HepG2 (cell line): ENCODE measurements around the gene GPR31. TPM values are rescaled to one million over a fixed set of nuclear protein-coding genes. Genes with fewer than 3 reads are reported as not detected.

Source experiments
- GATAD1 ChIP-seq: IDR thresholded peaks from 2 replicates; pipeline ENCODE4 v1.6.1; 2016; ENCODE audit warnings: missing genetic modification reagents, missing compliant biosample characterization
- GATAD2A ChIP-seq: IDR thresholded peaks from 2 replicates; pipeline ENCODE4 v1.6.1; 2016
- NFKB2 ChIP-seq: sonication (generic); formaldehyde crosslinking; IDR thresholded peaks from 2 replicates; pipeline ENCODE4 v1.4.0; 2020; ENCODE audit warnings: missing genetic modification reagents, borderline replicate concordance
- PHF21A ChIP-seq: sonication (generic); formaldehyde crosslinking; IDR thresholded peaks from 2 replicates; pipeline ENCODE4 v1.5.0; 2020; ENCODE audit warnings: mild to moderate bottlenecking, missing genetic modification reagents
- SATB2 ChIP-seq: sonication (generic); formaldehyde crosslinking; IDR thresholded peaks from 2 replicates; pipeline ENCODE4 v1.5.0; 2020; ENCODE audit warnings: missing genetic modification reagents
- ZNF451 ChIP-seq: sonication (generic); formaldehyde crosslinking; IDR thresholded peaks from 2 replicates; pipeline ENCODE4 v1.5.0; 2020; ENCODE audit warnings: mild to moderate bottlenecking, missing genetic modification reagents
- ZNF570 ChIP-seq: sonication (generic); formaldehyde crosslinking; IDR thresholded peaks from 2 replicates; pipeline ENCODE4 v1.4.0; 2020; ENCODE audit warnings: mild to moderate bottlenecking, missing genetic modification reagents, borderline replicate concordance
- ZNF788 ChIP-seq: sonication (generic); formaldehyde crosslinking; IDR thresholded peaks from 2 replicates; pipeline ENCODE4 v1.5.0; 2020; ENCODE audit warnings: mild to moderate bottlenecking, missing genetic modification reagents, borderline replicate concordance
- polyA plus RNA-seq, 8 experiments: library from polyadenylated mRNA; depleted of rRNA in 3 of 8; stranded (reverse) in 7 of 8; unstranded in 1 of 8; fragments of >200 nt; fragmentation: Illumina TruSeq in 4 of 8; extraction: Trizol in 4 of 8; gene quantifications; 2 replicates each; pipeline versions ENCODE4 v1.2.1 to v1.2.3, GENCODE V29; 2011 to 2016; ENCODE audit warnings: low read depth in 4 of 8, missing spikeins in 1 of 8, mixed read lengths in 1 of 8; ENCODE audit not compliant: insufficient read depth in 1 of 8
- total RNA-seq, 5 experiments: library from RNA; depleted of rRNA; stranded (reverse); fragments of >200 nt; fragmentation: Illumina TruSeq; extraction: Trizol; gene quantifications; 2 replicates each; pipeline ENCODE4 v1.2.3, GENCODE V29; 2016; ENCODE audit warnings: low read depth in 1 of 5
- TF ChIP-seq, protein P1 (sequence below): fragments of 450-650 bp; IDR thresholded peaks from 2 replicates; pipeline ENCODE4 v1.6.1; 2016
- TF ChIP-seq, protein P2 (sequence below): sonication (generic); formaldehyde crosslinking; conservative IDR thresholded peaks from 2 replicates; pipeline ENCODE4 v1.4.0; 2020; ENCODE audit warnings: missing genetic modification reagents
- TF ChIP-seq, protein P3 (sequence below): sonication (generic); formaldehyde crosslinking; IDR thresholded peaks from 2 replicates; pipeline ENCODE4 v1.8.1; 2022; ENCODE audit warnings: mild to moderate bottlenecking, missing genetic modification reagents
- TF ChIP-seq, protein P4 (sequence below): sonication (generic); formaldehyde crosslinking; IDR thresholded peaks from 2 replicates; pipeline ENCODE4 v1.4.0; 2020; ENCODE audit warnings: missing genetic modification reagents, mild to moderate bottlenecking, borderline replicate concordance
- TF ChIP-seq, protein P5 (sequence below), 2 experiments: fragments of 450-650 bp in 1 of 2; sonication (generic) in 1 of 2; formaldehyde crosslinking; IDR thresholded peaks; 2 replicates each; pipeline versions ENCODE4 v1.5.0 to v1.8.0; 2020 to 2022; ENCODE audit warnings: mild to moderate bottlenecking in 1 of 2, missing genetic modification reagents in 1 of 2
- TF ChIP-seq, protein P6 (sequence below): sonication (generic); formaldehyde crosslinking; IDR thresholded peaks from 2 replicates; pipeline ENCODE4 v1.5.1; 2020; ENCODE audit warnings: mild to moderate bottlenecking, missing genetic modification reagents
- TF ChIP-seq, protein P7 (sequence below): sonication (generic); formaldehyde crosslinking; IDR thresholded peaks from 2 replicates; pipeline ENCODE4 v1.5.1; 2020; ENCODE audit warnings: mild to moderate bottlenecking, missing genetic modification reagents, moderate library complexity

The GPR31 gene
- total and polyA plus RNA-seq, 2 of the 13 experiments (the other 11 are each of a cell fraction or from before 2014, with no cell fraction given) = not detected

DNA sequence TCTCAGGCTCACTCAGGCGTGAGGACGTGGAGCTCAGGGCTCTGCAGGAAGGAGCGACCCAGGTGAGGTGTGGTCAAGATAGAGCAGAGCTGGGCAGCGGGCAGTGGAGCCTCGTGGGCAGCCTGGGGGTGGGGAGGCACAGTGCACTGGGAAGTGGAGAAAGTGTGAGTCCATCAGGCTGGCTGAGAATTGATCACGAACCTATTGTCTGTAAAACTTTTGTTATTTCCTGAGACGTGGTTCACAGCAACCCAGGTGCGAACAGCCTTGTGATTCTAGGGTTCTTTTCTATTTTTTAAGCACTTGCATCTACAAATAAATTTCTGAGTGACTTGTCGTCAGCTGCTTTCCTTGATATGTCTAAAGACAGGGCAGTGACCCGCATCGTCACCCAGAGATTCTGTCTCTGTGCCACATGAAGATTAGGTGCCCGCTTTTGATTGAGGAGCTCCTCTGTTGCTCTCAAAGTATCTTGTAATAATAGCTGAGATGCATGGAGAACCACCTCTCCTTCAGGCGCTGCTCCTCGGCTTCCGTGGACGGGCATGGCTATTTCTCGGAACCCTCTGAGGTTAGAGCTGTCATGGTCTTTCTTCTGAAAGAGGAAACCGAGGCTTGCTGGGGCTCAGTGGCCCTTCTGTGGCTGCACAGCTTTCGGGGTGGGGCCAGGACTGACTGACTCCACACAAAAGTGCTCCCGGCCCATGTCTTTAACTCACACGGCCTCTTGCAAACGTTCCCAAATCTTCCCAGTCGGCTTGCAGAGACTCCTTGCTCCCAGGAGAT, 35.5 kb downstream of the GPR31 start (continued):
- TF ChIP-seq, protein P1, sequence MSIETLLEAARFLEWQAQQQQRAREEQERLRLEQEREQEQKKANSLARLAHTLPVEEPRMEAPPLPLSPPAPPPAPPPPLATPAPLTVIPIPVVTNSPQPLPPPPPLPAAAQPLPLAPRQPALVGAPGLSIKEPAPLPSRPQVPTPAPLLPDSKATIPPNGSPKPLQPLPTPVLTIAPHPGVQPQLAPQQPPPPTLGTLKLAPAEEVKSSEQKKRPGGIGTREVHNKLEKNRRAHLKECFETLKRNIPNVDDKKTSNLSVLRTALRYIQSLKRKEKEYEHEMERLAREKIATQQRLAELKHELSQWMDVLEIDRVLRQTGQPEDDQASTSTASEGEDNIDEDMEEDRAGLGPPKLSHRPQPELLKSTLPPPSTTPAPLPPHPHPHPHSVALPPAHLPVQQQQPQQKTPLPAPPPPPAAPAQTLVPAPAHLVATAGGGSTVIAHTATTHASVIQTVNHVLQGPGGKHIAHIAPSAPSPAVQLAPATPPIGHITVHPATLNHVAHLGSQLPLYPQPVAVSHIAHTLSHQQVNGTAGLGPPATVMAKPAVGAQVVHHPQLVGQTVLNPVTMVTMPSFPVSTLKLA = no peak
- no peak for TF ChIP-seq ZNF451
- TF ChIP-seq, protein P2, sequence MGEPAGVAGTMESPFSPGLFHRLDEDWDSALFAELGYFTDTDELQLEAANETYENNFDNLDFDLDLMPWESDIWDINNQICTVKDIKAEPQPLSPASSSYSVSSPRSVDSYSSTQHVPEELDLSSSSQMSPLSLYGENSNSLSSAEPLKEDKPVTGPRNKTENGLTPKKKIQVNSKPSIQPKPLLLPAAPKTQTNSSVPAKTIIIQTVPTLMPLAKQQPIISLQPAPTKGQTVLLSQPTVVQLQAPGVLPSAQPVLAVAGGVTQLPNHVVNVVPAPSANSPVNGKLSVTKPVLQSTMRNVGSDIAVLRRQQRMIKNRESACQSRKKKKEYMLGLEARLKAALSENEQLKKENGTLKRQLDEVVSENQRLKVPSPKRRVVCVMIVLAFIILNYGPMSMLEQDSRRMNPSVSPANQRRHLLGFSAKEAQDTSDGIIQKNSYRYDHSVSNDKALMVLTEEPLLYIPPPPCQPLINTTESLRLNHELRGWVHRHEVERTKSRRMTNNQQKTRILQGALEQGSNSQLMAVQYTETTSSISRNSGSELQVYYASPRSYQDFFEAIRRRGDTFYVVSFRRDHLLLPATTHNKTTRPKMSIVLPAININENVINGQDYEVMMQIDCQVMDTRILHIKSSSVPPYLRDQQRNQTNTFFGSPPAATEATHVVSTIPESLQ (CRISPR knock-in tag) = no peak
- TF ChIP-seq, protein P3, sequence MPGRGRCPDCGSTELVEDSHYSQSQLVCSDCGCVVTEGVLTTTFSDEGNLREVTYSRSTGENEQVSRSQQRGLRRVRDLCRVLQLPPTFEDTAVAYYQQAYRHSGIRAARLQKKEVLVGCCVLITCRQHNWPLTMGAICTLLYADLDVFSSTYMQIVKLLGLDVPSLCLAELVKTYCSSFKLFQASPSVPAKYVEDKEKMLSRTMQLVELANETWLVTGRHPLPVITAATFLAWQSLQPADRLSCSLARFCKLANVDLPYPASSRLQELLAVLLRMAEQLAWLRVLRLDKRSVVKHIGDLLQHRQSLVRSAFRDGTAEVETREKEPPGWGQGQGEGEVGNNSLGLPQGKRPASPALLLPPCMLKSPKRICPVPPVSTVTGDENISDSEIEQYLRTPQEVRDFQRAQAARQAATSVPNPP = no peak
- TF ChIP-seq, protein P4, sequence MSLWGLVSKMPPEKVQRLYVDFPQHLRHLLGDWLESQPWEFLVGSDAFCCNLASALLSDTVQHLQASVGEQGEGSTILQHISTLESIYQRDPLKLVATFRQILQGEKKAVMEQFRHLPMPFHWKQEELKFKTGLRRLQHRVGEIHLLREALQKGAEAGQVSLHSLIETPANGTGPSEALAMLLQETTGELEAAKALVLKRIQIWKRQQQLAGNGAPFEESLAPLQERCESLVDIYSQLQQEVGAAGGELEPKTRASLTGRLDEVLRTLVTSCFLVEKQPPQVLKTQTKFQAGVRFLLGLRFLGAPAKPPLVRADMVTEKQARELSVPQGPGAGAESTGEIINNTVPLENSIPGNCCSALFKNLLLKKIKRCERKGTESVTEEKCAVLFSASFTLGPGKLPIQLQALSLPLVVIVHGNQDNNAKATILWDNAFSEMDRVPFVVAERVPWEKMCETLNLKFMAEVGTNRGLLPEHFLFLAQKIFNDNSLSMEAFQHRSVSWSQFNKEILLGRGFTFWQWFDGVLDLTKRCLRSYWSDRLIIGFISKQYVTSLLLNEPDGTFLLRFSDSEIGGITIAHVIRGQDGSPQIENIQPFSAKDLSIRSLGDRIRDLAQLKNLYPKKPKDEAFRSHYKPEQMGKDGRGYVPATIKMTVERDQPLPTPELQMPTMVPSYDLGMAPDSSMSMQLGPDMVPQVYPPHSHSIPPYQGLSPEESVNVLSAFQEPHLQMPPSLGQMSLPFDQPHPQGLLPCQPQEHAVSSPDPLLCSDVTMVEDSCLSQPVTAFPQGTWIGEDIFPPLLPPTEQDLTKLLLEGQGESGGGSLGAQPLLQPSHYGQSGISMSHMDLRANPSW (CRISPR knock-in tag) = no peak
- no peak for TF ChIP-seq PHF21A
- TF ChIP-seq GATAD2A (CRISPR knock-in tag) = no peak
- no peak for TF ChIP-seq GATAD1 (CRISPR knock-in tag)
- TF ChIP-seq, protein P5, sequence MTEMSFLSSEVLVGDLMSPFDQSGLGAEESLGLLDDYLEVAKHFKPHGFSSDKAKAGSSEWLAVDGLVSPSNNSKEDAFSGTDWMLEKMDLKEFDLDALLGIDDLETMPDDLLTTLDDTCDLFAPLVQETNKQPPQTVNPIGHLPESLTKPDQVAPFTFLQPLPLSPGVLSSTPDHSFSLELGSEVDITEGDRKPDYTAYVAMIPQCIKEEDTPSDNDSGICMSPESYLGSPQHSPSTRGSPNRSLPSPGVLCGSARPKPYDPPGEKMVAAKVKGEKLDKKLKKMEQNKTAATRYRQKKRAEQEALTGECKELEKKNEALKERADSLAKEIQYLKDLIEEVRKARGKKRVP (CRISPR knock-in tag; IDR thresholded peaks at IDR 0.05) = no peak
- TF ChIP-seq NFKB2 (CRISPR knock-in tag) = peak; percentile 22; the same call in 1 of the 2 replicates
- TF ChIP-seq ZNF570 = no peak
- TF ChIP-seq SATB2 (CRISPR knock-in tag) = 0 out of 2 replicates have a peak, but pooled peaks have one; percentile 28
- TF ChIP-seq, protein P6, sequence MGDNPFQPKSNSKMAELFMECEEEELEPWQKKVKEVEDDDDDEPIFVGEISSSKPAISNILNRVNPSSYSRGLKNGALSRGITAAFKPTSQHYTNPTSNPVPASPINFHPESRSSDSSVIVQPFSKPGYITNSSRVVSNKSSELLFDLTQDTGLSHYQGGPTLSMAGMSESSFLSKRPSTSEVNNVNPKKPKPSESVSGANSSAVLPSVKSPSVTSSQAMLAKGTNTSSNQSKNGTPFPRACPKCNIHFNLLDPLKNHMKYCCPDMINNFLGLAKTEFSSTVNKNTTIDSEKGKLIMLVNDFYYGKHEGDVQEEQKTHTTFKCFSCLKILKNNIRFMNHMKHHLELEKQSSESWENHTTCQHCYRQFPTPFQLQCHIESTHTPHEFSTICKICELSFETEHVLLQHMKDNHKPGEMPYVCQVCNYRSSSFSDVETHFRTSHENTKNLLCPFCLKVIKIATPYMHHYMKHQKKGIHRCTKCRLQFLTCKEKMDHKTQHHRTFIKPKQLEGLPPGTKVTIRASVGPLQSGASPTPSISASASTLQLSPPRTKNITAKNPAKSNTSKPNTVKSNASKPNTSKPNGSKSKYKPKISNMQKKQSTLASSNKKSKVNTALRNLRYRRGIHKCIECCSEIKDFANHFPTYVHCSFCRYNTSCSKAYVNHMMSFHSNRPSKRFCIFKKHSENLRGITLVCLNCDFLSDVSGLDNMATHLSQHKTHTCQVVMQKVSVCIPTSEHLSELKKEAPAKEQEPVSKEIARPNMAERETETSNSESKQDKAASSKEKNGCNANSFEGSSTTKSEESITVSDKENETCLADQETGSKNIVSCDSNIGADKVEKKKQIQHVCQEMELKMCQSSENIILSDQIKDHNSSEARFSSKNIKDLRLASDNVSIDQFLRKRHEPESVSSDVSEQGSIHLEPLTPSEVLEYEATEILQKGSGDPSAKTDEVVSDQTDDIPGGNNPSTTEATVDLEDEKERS (CRISPR knock-in tag) = peak; percentile 71; the same call in 1 of the 2 replicates
- TF ChIP-seq, protein P7, sequence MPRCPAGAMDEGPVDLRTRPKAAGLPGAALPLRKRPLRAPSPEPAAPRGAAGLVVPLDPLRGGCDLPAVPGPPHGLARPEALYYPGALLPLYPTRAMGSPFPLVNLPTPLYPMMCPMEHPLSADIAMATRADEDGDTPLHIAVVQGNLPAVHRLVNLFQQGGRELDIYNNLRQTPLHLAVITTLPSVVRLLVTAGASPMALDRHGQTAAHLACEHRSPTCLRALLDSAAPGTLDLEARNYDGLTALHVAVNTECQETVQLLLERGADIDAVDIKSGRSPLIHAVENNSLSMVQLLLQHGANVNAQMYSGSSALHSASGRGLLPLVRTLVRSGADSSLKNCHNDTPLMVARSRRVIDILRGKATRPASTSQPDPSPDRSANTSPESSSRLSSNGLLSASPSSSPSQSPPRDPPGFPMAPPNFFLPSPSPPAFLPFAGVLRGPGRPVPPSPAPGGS (CRISPR knock-in tag) = no peak
- TF ChIP-seq ZNF788 = no peak; the same call in 1 of the 2 replicates
